ENCODE measurements around the gene LPP. TPM values are rescaled to one million over a fixed set of nuclear protein-coding genes. Genes with fewer than 3 reads are reported as not detected.

LPP gene
- total and polyA plus RNA-seq, 10 of the 15 experiments (the other 5 are each of a cell fraction or from before 2014, with no cell fraction given): under 0.01 to 0.62 (median 0.03) TPM

DNA sequence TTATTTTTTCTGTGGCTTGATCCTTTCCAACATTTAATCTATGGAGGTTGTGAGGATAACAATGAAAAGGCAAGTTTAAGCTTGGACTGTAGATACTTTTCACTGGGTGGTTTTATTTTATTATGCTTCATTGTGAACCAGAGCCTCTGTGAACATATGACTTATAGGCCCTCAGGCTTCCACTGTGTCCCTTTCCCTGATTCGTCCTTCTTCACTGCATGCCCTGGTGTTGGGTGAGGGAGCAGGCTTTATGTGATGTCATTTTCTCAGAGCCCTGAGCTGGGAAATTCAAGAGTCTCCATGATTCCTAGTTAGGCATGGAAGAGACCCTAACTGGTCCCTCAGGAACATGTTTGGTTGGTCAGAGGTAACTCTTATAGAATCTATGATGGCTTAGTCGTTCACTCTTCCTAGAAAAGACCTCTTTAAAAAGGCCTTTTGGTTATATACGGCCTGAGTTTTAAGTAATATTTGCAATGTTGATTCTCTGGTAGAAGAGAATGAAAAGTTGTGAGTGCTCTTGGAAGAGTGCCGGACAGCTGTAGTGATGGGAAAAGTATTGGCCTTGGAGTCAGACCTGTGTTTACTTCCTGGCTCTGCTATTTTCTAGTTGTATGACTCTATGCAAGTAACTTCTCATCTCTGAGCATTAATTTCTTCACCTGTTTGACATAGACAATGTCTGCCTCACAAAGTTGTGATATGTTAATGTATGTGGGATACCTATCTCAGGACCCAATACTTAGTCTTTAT is 168.4 kb downstream of the LPP start (continued):
- TF ChIP-seq, protein P1, sequence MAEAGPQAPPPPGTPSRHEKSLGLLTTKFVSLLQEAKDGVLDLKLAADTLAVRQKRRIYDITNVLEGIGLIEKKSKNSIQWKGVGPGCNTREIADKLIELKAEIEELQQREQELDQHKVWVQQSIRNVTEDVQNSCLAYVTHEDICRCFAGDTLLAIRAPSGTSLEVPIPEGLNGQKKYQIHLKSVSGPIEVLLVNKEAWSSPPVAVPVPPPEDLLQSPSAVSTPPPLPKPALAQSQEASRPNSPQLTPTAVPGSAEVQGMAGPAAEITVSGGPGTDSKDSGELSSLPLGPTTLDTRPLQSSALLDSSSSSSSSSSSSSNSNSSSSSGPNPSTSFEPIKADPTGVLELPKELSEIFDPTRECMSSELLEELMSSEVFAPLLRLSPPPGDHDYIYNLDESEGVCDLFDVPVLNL (IDR thresholded peaks at IDR 0.05; ENCODE audit: low read depth, low read length): no peak
- TF ChIP-seq STAT3 (IDR thresholded peaks at IDR 0.05; ENCODE audit: low read depth, low read length) (no peak), SPI1 (IDR thresholded peaks at IDR 0.05; ENCODE audit: borderline replicate concordance, insufficient read depth, low read depth, low read length) (no peak), POLR2A (IDR thresholded peaks at IDR 0.05; ENCODE audit: low read depth, low read length) (no peak), ZNF207 (IDR thresholded peaks at IDR 0.05; ENCODE audit: borderline replicate concordance) (no peak)

DNA sequence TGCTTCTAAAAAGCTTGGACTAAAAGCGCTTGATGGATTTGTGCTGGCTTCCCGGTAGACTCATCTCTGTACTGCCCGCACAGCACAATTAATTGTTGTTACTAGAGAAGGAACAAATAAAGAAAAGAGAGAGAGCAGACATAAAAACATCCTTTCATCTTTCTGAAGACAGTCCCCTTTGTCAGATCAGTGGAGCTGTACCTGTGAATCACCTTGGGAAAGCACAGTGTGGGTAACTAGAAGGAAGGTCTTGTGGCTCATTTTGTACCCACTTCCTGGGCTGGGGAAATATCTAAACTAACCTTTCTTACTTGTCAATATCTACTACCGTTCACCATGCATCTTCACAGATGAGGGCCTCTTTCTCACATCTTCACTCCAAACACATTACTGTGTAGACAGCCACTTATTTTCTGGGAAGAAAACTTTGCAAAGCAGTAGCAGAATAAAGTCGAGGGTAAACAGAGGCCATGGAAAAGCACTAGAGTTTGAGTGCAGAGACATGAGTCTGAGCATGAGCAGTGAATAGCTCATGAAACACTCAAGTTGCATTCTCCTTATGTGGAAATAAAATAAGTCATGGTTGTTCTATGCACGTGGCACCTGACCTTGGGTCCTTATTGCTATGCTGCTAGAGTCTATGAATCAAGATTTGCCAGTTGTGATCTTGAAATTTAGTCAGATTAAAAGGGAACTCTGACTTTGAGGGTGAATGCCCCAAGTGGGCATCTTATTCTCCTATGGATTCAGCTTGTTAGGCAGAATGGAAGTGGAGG is 169.3 kb downstream of the LPP start:
- no peaks in the 10 kb centered on the region for H3K79me2 ChIP-seq (ENCODE audit: control insufficient read depth, insufficient read depth, low read length)
- FAIRE-seq (no peak), DNase-seq (ENCODE audit: low read depth, low spot score) (no peak), ATAC-seq (no peak)
- intact Hi-C loops (cut with micrococcal nuclease; ENCODE audit: unreplicated experiment) (no loop called here), in situ Hi-C loops (cut with MboI) (no loop called here)
- H3K9ac ChIP-seq (ENCODE audit: control insufficient read depth, insufficient read depth, low read length): no peak overlapping the region
- H2AFZ ChIP-seq (ENCODE audit: control insufficient read depth, low read depth, low read length): no peak overlapping the region
- H3K4me1 ChIP-seq (ENCODE audit: control insufficient read depth, insufficient read depth, low read length): no peaks in the 10 kb centered on the region
- no peak overlapping the region for H3K4me3 ChIP-seq
- H4K20me1 ChIP-seq (ENCODE audit: control insufficient read depth, insufficient read depth): no peaks in the 10 kb centered on the region
- POLR2A ChIA-PET: no interaction called here
- no peaks in the 10 kb centered on the region; the same call in 2 of the 3 replicates for H3K9me3 ChIP-seq (replicated peaks; ENCODE audit: control insufficient read depth, insufficient read depth, low read length)
- no peaks in the 10 kb centered on the region; a peak in 2 of 4 replicates for H3K27me3 ChIP-seq (replicated peaks in 1 of 2; ENCODE audit: control insufficient read depth in 2 of 2, insufficient read depth in 2 of 2, low read length in 1 of 2)
- no peaks in the 10 kb centered on the region for H3K36me3 ChIP-seq (ENCODE audit: control insufficient read depth in 2 of 2, insufficient read depth in 2 of 2, low read length in 1 of 2)
- BruUV-seq (replicated peaks): no TSS peak
- RAD21 ChIA-PET (ENCODE audit: unreplicated experiment): no interaction called here
- 0% methylated on average over 6 of the region's 6 CpGs for WGBS (ENCODE audit: insufficient coverage, insufficient replicate concordance, low lambda C conversion rate, missing lambda C conversion rate)
- SMC1A ChIA-PET (ENCODE audit: uncharacterized antibody, unreplicated experiment): no interaction called here
- CTCF ChIA-PET: no interaction called here
- no peak overlapping the region for H3K27ac ChIP-seq (ENCODE audit: control insufficient read depth, insufficient read depth)
- no peak overlapping the region for H3K4me2 ChIP-seq (ENCODE audit: control insufficient read depth, insufficient read depth)
- TF ChIP-seq, protein P2, sequence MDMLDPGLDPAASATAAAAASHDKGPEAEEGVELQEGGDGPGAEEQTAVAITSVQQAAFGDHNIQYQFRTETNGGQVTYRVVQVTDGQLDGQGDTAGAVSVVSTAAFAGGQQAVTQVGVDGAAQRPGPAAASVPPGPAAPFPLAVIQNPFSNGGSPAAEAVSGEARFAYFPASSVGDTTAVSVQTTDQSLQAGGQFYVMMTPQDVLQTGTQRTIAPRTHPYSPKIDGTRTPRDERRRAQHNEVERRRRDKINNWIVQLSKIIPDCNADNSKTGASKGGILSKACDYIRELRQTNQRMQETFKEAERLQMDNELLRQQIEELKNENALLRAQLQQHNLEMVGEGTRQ (IDR thresholded peaks at IDR 0.05; ENCODE audit: borderline replicate concordance, low read depth, low read length): no peak
- TF ChIP-seq SP1 (IDR thresholded peaks at IDR 0.05; ENCODE audit: low read depth, low read length) (no peak), HDAC6 (IDR thresholded peaks at IDR 0.05; ENCODE audit: unreplicated experiment) (no peak), RAD51 (IDR thresholded peaks at IDR 0.05) (no peak), CBX3 (IDR thresholded peaks at IDR 0.05; ENCODE audit: borderline replicate concordance, low read depth) (no peak), RELA (IDR thresholded peaks at IDR 0.05; ENCODE audit: borderline replicate concordance, partially characterized antibody) (no peak), SREBF1 (IDR thresholded peaks at IDR 0.05; ENCODE audit: low read length) (no peak), EGR1 (IDR thresholded peaks at IDR 0.05; ENCODE audit: borderline replicate concordance in 1 of 2, low read depth in 2 of 2, low read length in 2 of 2) (no peak), SMAD1 (IDR thresholded peaks at IDR 0.05; ENCODE audit: low read depth, partially characterized antibody) (no peak), NFIC (IDR thresholded peaks at IDR 0.05; ENCODE audit: low read depth, low read length) (no peak), CHD2 (IDR thresholded peaks at IDR 0.05; ENCODE audit: borderline replicate concordance, low read depth, low read length) (no peak), HDGF (IDR thresholded peaks at IDR 0.05) (no peak), SPI1 (IDR thresholded peaks at IDR 0.05; ENCODE audit: borderline replicate concordance, insufficient read depth, low read depth, low read length) (no peak), HDAC2 (IDR thresholded peaks at IDR 0.05) (no peak)
- TF ChIP-seq, protein P3, sequence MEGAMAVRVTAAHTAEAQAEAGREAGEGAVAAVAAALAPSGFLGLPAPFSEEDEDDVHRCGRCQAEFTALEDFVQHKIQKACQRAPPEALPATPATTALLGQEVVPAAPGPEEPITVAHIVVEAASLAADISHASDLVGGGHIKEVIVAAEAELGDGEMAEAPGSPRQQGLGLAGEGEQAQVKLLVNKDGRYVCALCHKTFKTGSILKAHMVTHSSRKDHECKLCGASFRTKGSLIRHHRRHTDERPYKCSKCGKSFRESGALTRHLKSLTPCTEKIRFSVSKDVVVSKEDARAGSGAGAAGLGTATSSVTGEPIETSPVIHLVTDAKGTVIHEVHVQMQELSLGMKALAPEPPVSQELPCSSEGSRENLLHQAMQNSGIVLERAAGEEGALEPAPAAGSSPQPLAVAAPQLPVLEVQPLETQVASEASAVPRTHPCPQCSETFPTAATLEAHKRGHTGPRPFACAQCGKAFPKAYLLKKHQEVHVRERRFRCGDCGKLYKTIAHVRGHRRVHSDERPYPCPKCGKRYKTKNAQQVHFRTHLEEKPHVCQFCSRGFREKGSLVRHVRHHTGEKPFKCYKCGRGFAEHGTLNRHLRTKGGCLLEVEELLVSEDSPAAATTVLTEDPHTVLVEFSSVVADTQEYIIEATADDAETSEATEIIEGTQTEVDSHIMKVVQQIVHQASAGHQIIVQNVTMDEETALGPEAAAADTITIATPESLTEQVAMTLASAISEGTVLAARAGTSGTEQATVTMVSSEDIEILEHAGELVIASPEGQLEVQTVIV (IDR thresholded peaks at IDR 0.05; ENCODE audit: borderline replicate concordance, partially characterized antibody): no peak

Data from GM12878 (cell line).